DND-41 (cell line): Measurements from ENCODE around the gene ETFB.

Source experiments
- CTCF ChIP-seq: IDR thresholded peaks from 2 replicates; pipeline ENCODE4 v1.5.1; 2012; ENCODE audit warnings: borderline replicate concordance, low read length, moderate library complexity, mild to moderate bottlenecking; ENCODE audit not compliant: poor library complexity, severe bottlenecking; ENCODE audit errors: extremely low read depth
- EZH2 ChIP-seq: IDR thresholded peaks from 3 replicates; pipeline ENCODE4 v1.6.1; 2012; ENCODE audit warnings: borderline replicate concordance, low read depth, mild to moderate bottlenecking, moderate library complexity, low read length, inconsistent platforms; ENCODE audit not compliant: severe bottlenecking

DNA sequence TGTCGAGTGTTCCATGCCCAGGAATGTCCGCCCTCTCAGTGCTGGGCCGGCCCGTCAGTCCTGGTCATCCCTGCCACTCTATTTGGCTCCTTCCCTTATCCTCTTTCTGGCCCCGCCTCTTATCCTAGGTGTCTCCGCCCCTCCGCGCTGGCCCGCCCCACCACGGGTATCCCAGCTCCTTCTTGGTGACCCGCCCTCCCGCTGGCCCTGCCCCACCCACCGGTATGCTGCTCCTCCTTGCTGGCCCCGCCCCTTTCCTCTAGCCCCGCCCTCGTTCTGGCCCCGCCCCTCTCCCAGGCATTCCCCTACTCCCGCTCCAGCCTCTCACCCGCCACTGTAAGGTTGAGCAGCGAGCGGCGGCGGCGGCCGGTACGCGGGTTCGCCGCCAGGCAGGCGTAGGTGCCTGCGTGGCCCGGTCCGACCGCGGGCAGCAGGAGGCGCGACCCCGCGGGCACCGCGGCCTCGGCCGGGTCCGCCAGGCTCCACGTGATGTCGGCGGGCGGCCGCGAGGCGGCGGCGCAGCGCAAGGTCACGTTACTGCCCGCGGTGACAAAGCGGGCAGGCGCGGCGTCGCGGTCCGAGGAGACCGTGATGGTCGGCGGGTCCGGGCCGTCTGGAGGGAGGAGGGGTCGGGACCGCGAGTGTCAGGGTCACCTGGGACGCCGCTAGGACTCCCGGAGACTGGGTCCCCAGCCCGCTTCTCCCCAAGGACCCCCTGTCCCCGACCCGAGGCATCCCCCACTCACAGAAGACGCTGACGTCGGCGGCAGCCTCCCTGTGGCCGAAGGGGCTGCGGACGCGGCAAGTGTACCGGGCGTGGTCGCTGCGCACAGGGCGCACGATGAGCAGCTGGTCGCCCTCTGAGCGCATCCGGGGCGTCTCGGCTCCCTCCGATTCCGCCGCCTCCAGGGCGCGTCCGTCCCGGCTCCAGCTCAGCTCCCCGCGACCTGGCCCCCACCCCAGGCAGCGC, 26.2 kb downstream of the ETFB start:
- no peak for TF ChIP-seq CTCF
- TF ChIP-seq EZH2, result no peak
